ENCODE data around the gene TGFBI. TPM values are rescaled to one million over a fixed set of nuclear protein-coding genes. Genes with fewer than 3 reads are reported as not detected.

Gene TGFBI
- total RNA-seq, 1 donor from 2014 or later: 345 TPM

DNA sequence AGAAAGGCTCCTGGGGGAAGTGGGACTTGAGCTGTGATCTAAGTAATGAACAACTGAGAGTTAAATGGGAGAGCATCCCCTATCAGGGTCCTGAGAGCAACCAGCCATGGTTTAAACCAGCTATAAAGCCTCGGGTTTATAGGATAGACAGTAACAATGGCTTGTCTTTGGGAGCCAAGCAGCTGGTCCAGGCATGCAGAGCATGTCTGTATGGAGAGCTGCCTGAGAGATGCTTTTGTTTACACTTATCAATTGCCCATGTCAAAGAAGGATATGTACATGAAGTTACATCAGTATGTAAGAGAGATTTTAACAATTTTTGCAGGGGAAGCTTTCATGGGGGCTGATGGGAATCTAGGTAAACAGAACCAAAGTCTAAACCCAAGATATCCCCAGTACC lies 4.4 kb downstream of the TGFBI start:
- TF ChIP-seq, protein P1, sequence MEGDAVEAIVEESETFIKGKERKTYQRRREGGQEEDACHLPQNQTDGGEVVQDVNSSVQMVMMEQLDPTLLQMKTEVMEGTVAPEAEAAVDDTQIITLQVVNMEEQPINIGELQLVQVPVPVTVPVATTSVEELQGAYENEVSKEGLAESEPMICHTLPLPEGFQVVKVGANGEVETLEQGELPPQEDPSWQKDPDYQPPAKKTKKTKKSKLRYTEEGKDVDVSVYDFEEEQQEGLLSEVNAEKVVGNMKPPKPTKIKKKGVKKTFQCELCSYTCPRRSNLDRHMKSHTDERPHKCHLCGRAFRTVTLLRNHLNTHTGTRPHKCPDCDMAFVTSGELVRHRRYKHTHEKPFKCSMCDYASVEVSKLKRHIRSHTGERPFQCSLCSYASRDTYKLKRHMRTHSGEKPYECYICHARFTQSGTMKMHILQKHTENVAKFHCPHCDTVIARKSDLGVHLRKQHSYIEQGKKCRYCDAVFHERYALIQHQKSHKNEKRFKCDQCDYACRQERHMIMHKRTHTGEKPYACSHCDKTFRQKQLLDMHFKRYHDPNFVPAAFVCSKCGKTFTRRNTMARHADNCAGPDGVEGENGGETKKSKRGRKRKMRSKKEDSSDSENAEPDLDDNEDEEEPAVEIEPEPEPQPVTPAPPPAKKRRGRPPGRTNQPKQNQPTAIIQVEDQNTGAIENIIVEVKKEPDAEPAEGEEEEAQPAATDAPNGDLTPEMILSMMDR (IDR thresholded peaks at IDR 0.05; ENCODE audit: unreplicated experiment): no peak
- Mint-ChIP-seq H3K4me1 (peaks cover 53% of the 10 kb centered on the region), H3K27me3 (ENCODE audit: low read depth) (peaks cover 9% of the 10 kb centered on the region), H3K9me3 (no peaks in the 10 kb centered on the region), H3K27ac (no peak overlapping the region), H3K4me3 (no peak overlapping the region), H3K36me3 (peaks cover 19% of the 10 kb centered on the region)
- no peak for DNase-seq (ENCODE audit: low spot score in 2 of 2, unreplicated experiment in 2 of 2)

DNA sequence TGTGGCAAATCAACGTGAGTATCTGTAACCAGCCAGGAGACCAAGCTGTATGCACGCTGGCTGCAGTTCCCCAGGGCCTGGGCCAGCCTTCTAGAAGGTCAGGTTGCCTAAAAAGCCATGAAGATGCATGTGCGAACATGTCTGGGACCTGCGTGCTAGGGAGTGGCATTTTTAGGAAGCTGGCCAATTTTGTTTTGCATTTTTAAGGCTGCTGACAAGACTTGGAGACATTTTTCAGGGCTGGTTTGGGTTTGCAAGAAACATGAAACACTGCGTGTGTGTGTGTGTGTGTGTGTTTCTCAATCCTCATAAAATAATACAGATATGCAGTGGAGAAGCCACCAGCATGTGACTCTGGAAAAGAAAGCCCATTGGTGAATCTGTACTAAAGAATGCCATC lies 5.1 kb downstream of the TGFBI start:
- Mint-ChIP-seq H3K27me3 (ENCODE audit: low read depth) (peaks cover 9% of the 10 kb centered on the region), H3K36me3 (peaks cover 19% of the 10 kb centered on the region), H3K27ac (no peak overlapping the region), H3K4me1 (peaks cover 53% of the 10 kb centered on the region), H3K9me3 (no peaks in the 10 kb centered on the region), H3K4me3 (no peak overlapping the region)
- TF ChIP-seq, protein P1 (IDR thresholded peaks at IDR 0.05; ENCODE audit: unreplicated experiment): no peak
- DNase-seq (ENCODE audit: low spot score in 2 of 2, unreplicated experiment in 2 of 2): no peak

DNA sequence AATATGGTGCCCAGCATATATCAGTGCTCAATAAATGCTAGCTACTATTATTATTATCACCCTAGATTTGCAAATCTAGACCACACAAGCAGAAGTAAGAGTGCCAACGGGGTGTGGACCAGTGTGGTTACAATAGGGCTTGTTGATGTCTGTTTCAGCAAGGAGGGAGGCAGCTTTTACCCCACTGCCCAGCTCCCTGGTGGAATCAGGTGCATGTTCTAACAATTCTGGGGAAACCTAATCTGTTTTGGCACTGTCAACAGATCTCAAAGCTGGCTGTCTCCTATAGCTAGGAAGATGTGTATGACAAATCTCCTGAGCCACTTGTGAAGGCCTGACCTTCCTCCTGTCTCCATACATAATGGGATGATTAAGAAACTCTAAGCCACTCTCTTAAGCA lies 5.7 kb downstream of the TGFBI start:
- H3K27ac Mint-ChIP-seq: no peak overlapping the region
- DNase-seq (ENCODE audit: low spot score in 2 of 2, unreplicated experiment in 2 of 2): no peak
- TF ChIP-seq, protein P1 (IDR thresholded peaks at IDR 0.05; ENCODE audit: unreplicated experiment): no peak
- peaks cover 9% of the 10 kb centered on the region for H3K27me3 Mint-ChIP-seq (ENCODE audit: low read depth)
- H3K4me1 Mint-ChIP-seq: peaks cover 50% of the 10 kb centered on the region
- no peaks in the 10 kb centered on the region for H3K9me3 Mint-ChIP-seq
- peaks cover 19% of the 10 kb centered on the region for H3K36me3 Mint-ChIP-seq
- no peak overlapping the region for H3K4me3 Mint-ChIP-seq

DNA sequence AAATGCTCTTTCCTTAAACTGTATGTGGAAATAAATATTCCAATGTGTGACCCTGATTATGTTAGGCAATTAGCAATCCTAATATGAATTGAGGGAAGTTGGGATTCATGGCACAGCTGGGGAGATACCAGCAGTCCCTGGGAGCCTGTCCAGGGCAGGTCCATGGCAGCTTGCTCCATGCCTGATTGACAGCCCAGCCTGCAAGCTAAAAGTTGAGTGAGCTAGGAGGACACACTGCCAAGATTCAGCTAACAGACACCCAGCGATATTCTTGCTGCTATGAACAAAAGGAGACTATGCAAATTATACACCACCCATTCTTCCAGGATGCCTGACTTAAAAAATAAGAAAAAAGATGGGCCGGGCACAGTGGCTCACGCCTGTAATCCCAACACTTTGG lies 6.2 kb downstream of the TGFBI start:
- H3K4me3 Mint-ChIP-seq: no peak overlapping the region
- no peak for DNase-seq (ENCODE audit: low spot score in 2 of 2, unreplicated experiment in 2 of 2)
- peaks cover 48% of the 10 kb centered on the region for H3K4me1 Mint-ChIP-seq
- peaks cover 21% of the 10 kb centered on the region for H3K36me3 Mint-ChIP-seq
- no peaks in the 10 kb centered on the region for H3K9me3 Mint-ChIP-seq
- TF ChIP-seq, protein P1 (IDR thresholded peaks at IDR 0.05; ENCODE audit: unreplicated experiment): no peak
- H3K27me3 Mint-ChIP-seq (ENCODE audit: low read depth): peaks cover 6% of the 10 kb centered on the region
- no peak overlapping the region for H3K27ac Mint-ChIP-seq

DNA sequence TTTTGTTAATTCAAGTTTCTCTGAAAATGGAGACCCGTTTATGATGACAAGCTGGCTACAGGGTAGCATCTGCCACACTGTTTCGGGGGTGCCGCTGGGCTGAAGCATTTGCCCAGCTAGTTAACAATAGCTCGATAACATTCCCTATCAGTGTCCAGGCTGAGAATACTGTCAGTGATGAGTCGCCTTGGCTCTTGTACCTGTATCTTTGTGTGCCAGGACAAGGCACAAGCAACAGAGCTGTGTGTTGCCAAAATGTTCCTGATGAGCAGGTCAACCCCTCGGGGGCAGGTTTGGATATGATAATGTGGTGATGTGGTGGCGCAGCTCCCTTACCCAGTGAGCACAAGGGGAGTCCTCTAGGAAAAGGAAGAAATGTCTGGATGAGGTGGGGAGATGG lies 7.0 kb downstream of the TGFBI start:
- TF ChIP-seq, protein P1 (IDR thresholded peaks at IDR 0.05; ENCODE audit: unreplicated experiment): no peak
- H3K27me3 Mint-ChIP-seq (ENCODE audit: low read depth): no peaks in the 10 kb centered on the region

More for the DNA sequence above, 7.0 kb downstream of the TGFBI start:
- no peak for DNase-seq (ENCODE audit: low spot score in 2 of 2, unreplicated experiment in 2 of 2)
- Mint-ChIP-seq H3K9me3 (no peaks in the 10 kb centered on the region), H3K4me1 (peaks cover 40% of the 10 kb centered on the region), H3K4me3 (no peak overlapping the region), H3K36me3 (peaks cover 23% of the 10 kb centered on the region), H3K27ac (no peak overlapping the region)
